Spleen (tissue), 13 donors: ENCODE data around the gene NEUROD1. TPM values are rescaled to one million over a fixed set of nuclear protein-coding genes. Genes with fewer than 3 reads are reported as not detected.

ENCODE experiments used
- DNase-seq: peaks from one replicate; pipeline ENCODE4 v3.0.0-alpha.2; 2020
- H3K27ac ChIP-seq, 8 donors: fragments of 200-600 bp; sonication (generic) in 7 of 8; 1 replicate in 4 of 8; 2 replicates in 4 of 8; pipeline versions ENCODE4 v1.5.0 to v1.8.0; 2016 to 2021; ENCODE audit warnings: inconsistent platforms in 4 of 8, mild to moderate bottlenecking in 4 of 8, moderate library complexity in 1 of 8
- H3K27me3 ChIP-seq, 7 donors: fragments of 200-600 bp; sonication (generic) in 6 of 7; replicated peaks in 1 of 7; 1 replicate in 4 of 7; 2 replicates in 3 of 7; pipeline versions ENCODE4 v1.5.0 to v1.8.0; 2016 to 2021; ENCODE audit warnings: inconsistent platforms in 3 of 7, mild to moderate bottlenecking in 1 of 7
- H3K36me3 ChIP-seq, 6 donors: fragments of 200-600 bp; sonication (generic) in 5 of 6; 1 replicate in 4 of 6; 2 replicates in 2 of 6; pipeline versions ENCODE4 v1.5.0 to v1.8.0; 2016 to 2021; ENCODE audit warnings: inconsistent platforms in 2 of 6
- H3K4me1 ChIP-seq, 6 donors: fragments of 200-600 bp; sonication (generic) in 5 of 6; 1 replicate in 3 of 6; 2 replicates in 3 of 6; pipeline versions ENCODE4 v1.5.0 to v1.8.0; 2016 to 2021; ENCODE audit warnings: inconsistent platforms in 3 of 6
- H3K4me3 ChIP-seq, 8 donors: fragments of 200-600 bp; sonication (generic) in 7 of 8; 1 replicate in 4 of 8; 2 replicates in 4 of 8; pipeline versions ENCODE4 v1.5.0 to v1.8.0; 2016 to 2021; ENCODE audit warnings: inconsistent platforms in 4 of 8, mild to moderate bottlenecking in 4 of 8, moderate library complexity in 2 of 8
- H3K9me3 ChIP-seq, 8 donors: fragments of 200-600 bp; sonication (generic) in 7 of 8; 1 replicate in 4 of 8; 2 replicates in 4 of 8; pipeline versions ENCODE4 v1.5.0 to v1.8.0; 2016 to 2021; ENCODE audit warnings: inconsistent platforms in 4 of 8
- CTCF ChIP-seq, 11 experiments: fragments of 200-600 bp in 7 of 11; fragments of 450-650 bp in 4 of 11; sonication (generic) in 4 of 11; IDR thresholded peaks in 8 of 11; conservative IDR thresholded peaks in 3 of 11; 1 replicate in 7 of 11; 2 replicates in 4 of 11; pipeline versions ENCODE4 v1.4.0 to v1.8.0; 2016 to 2021; ENCODE audit warnings: antibody characterized with exemption in 11 of 11, inconsistent platforms in 4 of 11, mild to moderate bottlenecking in 1 of 11
- POLR2A ChIP-seq, 3 donors: fragments of 450-650 bp; IDR thresholded peaks; one replicate each; pipeline ENCODE4 v1.5.1; 2017; ENCODE audit warnings: antibody characterized with exemption in 3 of 3, mild to moderate bottlenecking in 1 of 3
- POLR2AphosphoS5 ChIP-seq, 3 donors: sonication (generic); formaldehyde crosslinking; IDR thresholded peaks; one replicate each; pipeline ENCODE4 v1.5.1; 2017; ENCODE audit warnings: antibody characterized with exemption in 3 of 3
- WGBS, 5 donors: extraction: QIAGEN DNeasy Blood & Tissue Kit in 3 of 5; methylation state at CpG; one replicate each; pipeline versions ENCODE4 v1.1.5 to v1.1.7; 2013 to 2018; 5-methylcytosine and 5-hydroxymethylcytosine counted together
- intact Hi-C: fragments of 100-400 bp; cut with DNase I; formaldehyde crosslinking; loops from one replicate; pipeline ENCODE4 v1.15.0; 2023; ENCODE audit warnings: low total_unique reads
- long read RNA-seq, 2 donors: transcript quantifications; one replicate each; lab custom pipeline, GENCODE V29; 2026
- polyA plus RNA-seq, 3 donors: library from polyadenylated mRNA; stranded (reverse); fragments of 200-250 nt; gene quantifications; one replicate each; pipeline ENCODE4 v1.2.1, GENCODE V29; 2013
- total RNA-seq, 7 donors: library from RNA; depleted of rRNA in 3 of 7; stranded (reverse); fragments of >200 nt in 3 of 7; fragmentation: NEBNext Ultra II Directional in 4 of 7; extraction: Animal tissue kit (Norgen Biotek cat#: 25700) in 4 of 7; gene quantifications; one replicate each; pipeline versions ENCODE4 v1.1.0 to v1.2.1, GENCODE V29; 2016 to 2021
- donor health status: healthy with polysubstance abuse.
- donor health status: DM: no; HTN: no; CAD: no; lungs with moderate emphysema.
- donor health status: DM: no; HTN: no; CAD: no.
- donor health status: Bipolar disorder and iron deficiency.
- donor health status: healthy.
- donor health status: DM: no; HTN: no; CAD: no.
- donor health status: DM: yes; HTN: yes; CAD: no.

The NEUROD1 gene
- total RNA-seq = not detected
- polyA plus RNA-seq = under 1 TPM in 1 of 3 donors, not detected in 2; 0.10 TPM
- long read RNA-seq, donor 1, partial matches to known transcripts = 0 of 1 reads
- long read RNA-seq, donor 1, other reads (novel, unspliced or antisense) = 0 of 1 reads
- long read RNA-seq, donor 2, transcript NEUROD1-201 (2 exons, 2,852 nt) = major isoform, 7 of 7 reads
- long read RNA-seq, donor 2, partial matches to known transcripts = 0 of 7 reads
- long read RNA-seq, donor 2, other reads (novel, unspliced or antisense) = 0 of 7 reads

GRCh38 chr2:181680055-181680936 lies at the start of gene NEUROD1:
Gene NEUROD1, minus strand, starts transcription at chr2:181680517. Its CDS starts 1,657 bp downstream, at chr2:181678860.
- H3K27me3 ChIP-seq = peaks cover 20 to 100% (median 80%) of the 10 kb centered on the region in 7 donors

GRCh38 chr2:181725476-181725875 lies 45.2 kb upstream of the NEUROD1 start:
- no peaks in the 10 kb centered on the region for H3K9me3 ChIP-seq
- H3K27me3 ChIP-seq = peaks cover 0 to 9% (median 0%) of the 10 kb centered on the region in 7 donors
- intact Hi-C loops = no loop called here
- no peak overlapping the region for H3K4me3 ChIP-seq
- no peaks in the 10 kb centered on the region for H3K36me3 ChIP-seq
- no peak overlapping the region for H3K27ac ChIP-seq
- TF ChIP-seq CTCF (IDR thresholded peaks at IDR 0.05 in 8 of 11, conservative IDR thresholded peaks at IDR 0.05 in 3 of 11) (no peak), POLR2AphosphoS5 (IDR thresholded peaks at IDR 0.05) (no peak), POLR2A (IDR thresholded peaks at IDR 0.05) (no peak)
- DNase-seq = no peak
- WGBS, 5 donors = 89 to 98% (median 96%) methylated on average over 1 of the region's 1 CpG
- H3K4me1 ChIP-seq = no peaks in the 10 kb centered on the region

More at GRCh38 chr2:181680055-181680936, at the start of gene NEUROD1:
- Histone ChIP-seq H3K36me3 (no peaks in the 10 kb centered on the region), H3K4me3 (peak within 1 kb of the TSS in 3 of 8 donors; percentile 7 to 55 (median 14)), H3K4me1 (peaks cover 16 to 65% (median 46%) of the 10 kb centered on the region in 6 donors), H3K9me3 (peaks cover 0 to 10% (median 0%) of the 10 kb centered on the region in 8 donors), H3K27ac (no peak within 1 kb of the TSS)
- TF ChIP-seq CTCF (IDR thresholded peaks at IDR 0.05 in 8 of 11, conservative IDR thresholded peaks at IDR 0.05 in 3 of 11) (no peak), POLR2AphosphoS5 (IDR thresholded peaks at IDR 0.05) (no peak), POLR2A (IDR thresholded peaks at IDR 0.05) (no peak)
- DNase-seq = peak; percentile 60
- WGBS, 5 donors = 2 to 4% (median 4%) methylated on average over 43 to 45 of the region's 45 CpGs
- intact Hi-C loops = no loop called here

- H3K36me3 ChIP-seq = no peaks in the 10 kb centered on the region
- H3K4me3 ChIP-seq = no peak overlapping the region
- DNase-seq = no peak
- intact Hi-C loops = no loop called here
- no peaks in the 10 kb centered on the region for H3K9me3 ChIP-seq
- no peaks in the 10 kb centered on the region for H3K4me1 ChIP-seq
- H3K27ac ChIP-seq = no peak overlapping the region
- peaks cover 0 to 8% (median 0%) of the 10 kb centered on the region in 7 donors for H3K27me3 ChIP-seq
- TF ChIP-seq POLR2A (IDR thresholded peaks at IDR 0.05) (no peak), POLR2AphosphoS5 (IDR thresholded peaks at IDR 0.05) (no peak), CTCF (IDR thresholded peaks at IDR 0.05 in 8 of 11, conservative IDR thresholded peaks at IDR 0.05 in 3 of 11) (no peak)
Measured at GRCh38 chr2:181724662-181725061, 44.3 kb upstream of the NEUROD1 start.

DNA sequence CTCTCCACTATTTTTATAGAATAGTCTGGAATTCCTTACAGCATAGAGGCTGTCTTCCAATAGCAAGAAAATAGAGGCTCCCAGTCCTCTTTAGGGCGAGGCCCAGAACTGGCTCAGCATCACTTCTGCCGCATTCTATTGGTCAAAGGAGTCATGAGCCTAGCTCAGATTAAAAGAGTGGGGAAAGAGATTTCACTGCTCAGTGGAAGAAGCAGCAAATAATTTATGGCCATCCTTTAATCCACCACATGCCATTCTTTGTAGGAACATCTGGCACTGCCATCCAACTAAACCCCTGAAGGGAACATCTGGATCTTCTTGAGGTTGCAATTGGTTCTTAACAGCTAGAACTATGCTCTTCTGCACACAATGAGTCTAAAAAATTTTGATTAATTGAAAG lies 43.4 kb upstream of the NEUROD1 start:
- no peak overlapping the region for H3K4me3 ChIP-seq
- H3K4me1 ChIP-seq = no peaks in the 10 kb centered on the region
- peaks cover 0 to 7% (median 0%) of the 10 kb centered on the region in 7 donors for H3K27me3 ChIP-seq
- WGBS, 5 donors = 45 to 50% (median 48%) methylated on average over 2 of the region's 2 CpGs
- intact Hi-C loops = no loop called here
- H3K27ac ChIP-seq = no peak overlapping the region
- TF ChIP-seq POLR2AphosphoS5 (IDR thresholded peaks at IDR 0.05) = no peak
- TF ChIP-seq POLR2A (IDR thresholded peaks at IDR 0.05) = no peak
- TF ChIP-seq CTCF (IDR thresholded peaks at IDR 0.05 in 8 of 11, conservative IDR thresholded peaks at IDR 0.05 in 3 of 11) = no peak
- no peaks in the 10 kb centered on the region for H3K36me3 ChIP-seq
- no peak for DNase-seq
- H3K9me3 ChIP-seq = no peaks in the 10 kb centered on the region
